HG02970 (cell line): ENCODE results near the gene ZIC1.

Experiments used
- ATAC-seq: cut with Tn5 transposase; IDR thresholded peaks from one replicate; pipeline ENCODE4 v1.9.1; 2021; ENCODE audit warnings: mild to moderate bottlenecking, moderate library complexity, moderate number of reproducible peaks; ENCODE audit not compliant: unreplicated experiment, low FRiP score

Gene ZIC1

GRCh38 chr3:147419781-147420224, 10.6 kb downstream of the ZIC1 start:
- no peak for ATAC-seq

GRCh38 chr3:147420353-147421183, 11.4 kb downstream of the ZIC1 start:
- no peak for ATAC-seq

GRCh38 chr3:147421184-147421912, 12.2 kb downstream of the ZIC1 start:
- no peak for ATAC-seq

- no peak for ATAC-seq
Observed at GRCh38 chr3:147422196-147422595, 13.0 kb downstream of the ZIC1 start.

GRCh38 chr3:147422601-147423536, 13.7 kb downstream of the ZIC1 start:
- no peak for ATAC-seq

GRCh38 chr3:147423537-147423797, 14.3 kb downstream of the ZIC1 start:
- ATAC-seq, result no peak

GRCh38 chr3:147423798-147424580, 14.8 kb downstream of the ZIC1 start:
- no peak for ATAC-seq

- ATAC-seq, result no peak
Observed at GRCh38 chr3:147424581-147425387, 15.6 kb downstream of the ZIC1 start.

GRCh38 chr3:147425388-147425850, 16.3 kb downstream of the ZIC1 start:
- no peak for ATAC-seq

- ATAC-seq, result no peak
Observed at GRCh38 chr3:147426931-147427330, 17.8 kb downstream of the ZIC1 start.

- no peak for ATAC-seq
Observed at GRCh38 chr3:147427746-147428145, 18.6 kb downstream of the ZIC1 start.

GRCh38 chr3:147428326-147428725, 19.2 kb downstream of the ZIC1 start:
- no peak for ATAC-seq

- no peak for ATAC-seq
Observed at GRCh38 chr3:147428754-147429153, 19.6 kb downstream of the ZIC1 start.

GRCh38 chr3:147431751-147432150, 22.6 kb downstream of the ZIC1 start:
- no peak for ATAC-seq

GRCh38 chr3:147447224-147447623, 38.1 kb downstream of the ZIC1 start:
- ATAC-seq, result no peak

- ATAC-seq, result no peak
Observed at GRCh38 chr3:147449669-147450068, 40.5 kb downstream of the ZIC1 start.

GRCh38 chr3:147458995-147459704, 50.0 kb downstream of the ZIC1 start:
- no peak for ATAC-seq

- ATAC-seq, result no peak
Observed at GRCh38 chr3:147462856-147463255, 53.7 kb downstream of the ZIC1 start.
